Umbilical cord (tissue), 2 donors: ENCODE measurements around the gene ARMC9. TPM values are rescaled to one million over a fixed set of nuclear protein-coding genes. Genes with fewer than 3 reads are reported as not detected.
A peak's percentile ranks its signal among the peaks of the same experiment; 100 is the strongest.
"Not testable (repeated sequence)": the region's sequence is repeated elsewhere in the genome, so short reads cannot be mapped to it uniquely, and the experiment has no call there.

Source experiments
- DNase-seq: peaks from one replicate; pipeline ENCODE4 v3.0.0-alpha.2; 2015; ENCODE audit warnings: low spot score
- total RNA-seq: library from RNA; depleted of rRNA; stranded (reverse); fragments of >200 nt; gene quantifications from one replicate; pipeline ENCODE4 v1.2.3, GENCODE V29; 2014; ENCODE audit warnings: low replicate concordance; ENCODE audit not compliant: insufficient read depth

Gene ARMC9
- total RNA-seq, result 25.8 TPM

GRCh38 chr2:231198291-231199173 lies at the start of gene ARMC9:
Gene ARMC9 (plus strand): TSS chr2:231198631. CDS start chr2:231206239, 7,608 bp downstream.
- peak; percentile 87 for DNase-seq

- no peak for DNase-seq
Measured at GRCh38 chr2:231152800-231153557, 45.5 kb upstream of the ARMC9 start.

- no peak for DNase-seq
Measured at GRCh38 chr2:231159306-231159705, 39.1 kb upstream of the ARMC9 start.

- DNase-seq, result no peak
Measured at GRCh38 chr2:231160701-231161100, 37.7 kb upstream of the ARMC9 start.

GRCh38 chr2:231161252-231161839 lies 37.1 kb upstream of the ARMC9 start:
- DNase-seq, result no peak

- DNase-seq, result peak; percentile 69
Measured at GRCh38 chr2:231161877-231162329, 36.5 kb upstream of the ARMC9 start.

- no peak for DNase-seq
Measured at GRCh38 chr2:231163011-231163410, 35.4 kb upstream of the ARMC9 start.

GRCh38 chr2:231163414-231164095 lies 34.9 kb upstream of the ARMC9 start:
- no peak for DNase-seq

- DNase-seq, result no peak
Measured at GRCh38 chr2:231167745-231168459, 30.5 kb upstream of the ARMC9 start.

GRCh38 chr2:231168460-231169139 lies 29.8 kb upstream of the ARMC9 start:
- no peak for DNase-seq

GRCh38 chr2:231169488-231169887 lies 28.9 kb upstream of the ARMC9 start:
- DNase-seq, result peak; percentile 41

- peak; percentile 90 for DNase-seq
Measured at GRCh38 chr2:231170055-231170454, 28.4 kb upstream of the ARMC9 start.

- DNase-seq, result no peak
Measured at GRCh38 chr2:231172025-231172424, 26.4 kb upstream of the ARMC9 start.

GRCh38 chr2:231174211-231174651 lies 24.2 kb upstream of the ARMC9 start:
- DNase-seq, result no peak

GRCh38 chr2:231176066-231176465 lies 22.4 kb upstream of the ARMC9 start:
- no peak for DNase-seq

GRCh38 chr2:231177156-231178025 lies 21.0 kb upstream of the ARMC9 start:
- DNase-seq, result no peak

GRCh38 chr2:231178805-231179204 lies 19.6 kb upstream of the ARMC9 start:
- DNase-seq, result not testable (repeated sequence)

GRCh38 chr2:231181860-231182512 lies 16.4 kb upstream of the ARMC9 start:
- DNase-seq, result no peak

- DNase-seq, result no peak
Measured at GRCh38 chr2:231182513-231182899, 15.9 kb upstream of the ARMC9 start.
